GM23338 (cell line): ENCODE measurements around the gene U2SURP. TPM values are rescaled to one million over a fixed set of nuclear protein-coding genes. Genes with fewer than 3 reads are reported as not detected.

Experiments
- ATAC-seq: fragments of 200-7000 bp; cut with Tn5 transposase; 3 replicates; pipeline ENCODE4 v1.9.1; 2020
- DNase-seq: peaks from one replicate; pipeline ENCODE4 v3.0.0-alpha.2; 2015; ENCODE audit warnings: low spot score
- H2AFZ ChIP-seq: fragments of 200-600 bp; sonication (generic); 2 replicates; pipeline ENCODE4 v1.8.0; 2016; ENCODE audit warnings: antibody characterized with exemption, mild to moderate bottlenecking, moderate library complexity
- H3F3A ChIP-seq: fragments of 200-600 bp; sonication (generic); replicated peaks from 2 replicates; pipeline ENCODE4 v1.8.0; 2017; ENCODE audit warnings: antibody characterized with exemption, mixed run types, low read depth
- H3K27ac ChIP-seq: fragments of 200-600 bp; sonication (generic); 2 replicates; pipeline ENCODE4 v1.6.1; 2016; ENCODE audit warnings: low read depth
- H3K27me3 ChIP-seq: fragments of 200-600 bp; sonication (generic); 2 replicates; pipeline ENCODE4 v1.8.0; 2016; ENCODE audit warnings: mild to moderate bottlenecking, mixed run types, moderate library complexity; ENCODE audit not compliant: insufficient read depth
- H3K36me3 ChIP-seq: fragments of 200-600 bp; sonication (generic); 2 replicates; pipeline ENCODE4 v1.8.0; 2016; ENCODE audit warnings: mild to moderate bottlenecking; ENCODE audit not compliant: insufficient read depth
- H3K4me1 ChIP-seq: fragments of 200-600 bp; sonication (generic); 2 replicates; pipeline ENCODE4 v1.8.0; 2016; ENCODE audit warnings: mild to moderate bottlenecking, moderate library complexity; ENCODE audit not compliant: insufficient read depth
- H3K4me2 ChIP-seq: fragments of 200-600 bp; sonication (generic); 2 replicates; pipeline ENCODE4 v1.7.1; 2017; ENCODE audit warnings: mixed run types
- H3K4me3 ChIP-seq: fragments of 200-600 bp; sonication (generic); 2 replicates; pipeline ENCODE4 v1.6.1; 2016; ENCODE audit warnings: mixed run types
- H3K79me2 ChIP-seq: fragments of 200-600 bp; sonication (generic); replicated peaks from 2 replicates; pipeline ENCODE4 v1.8.0; 2017; ENCODE audit warnings: mild to moderate bottlenecking; ENCODE audit not compliant: insufficient read depth
- H3K9me2 ChIP-seq: fragments of 200-600 bp; sonication (generic); 2 replicates; pipeline ENCODE4 v1.8.0; 2017; ENCODE audit not compliant: insufficient read depth
- H4K20me1 ChIP-seq: fragments of 200-600 bp; sonication (generic); replicated peaks from 2 replicates; pipeline ENCODE4 v1.8.0; 2017; ENCODE audit warnings: mild to moderate bottlenecking; ENCODE audit not compliant: insufficient read depth
- H3K27ac Mint-ChIP-seq: 2 replicates; pipeline ENCODE4 v1.8.0; 2020; ENCODE audit warnings: inconsistent platforms, mild to moderate bottlenecking, moderate library complexity, mixed read lengths
- H3K27me3 Mint-ChIP-seq: 3 replicates; pipeline ENCODE4 v1.8.0; 2022; ENCODE audit warnings: low read depth, mild to moderate bottlenecking, moderate library complexity, mixed read lengths, inconsistent platforms; ENCODE audit not compliant: insufficient read depth, poor library complexity
- H3K36me3 Mint-ChIP-seq: 3 replicates; pipeline ENCODE4 v1.8.0; 2021; ENCODE audit warnings: low read depth, mild to moderate bottlenecking, inconsistent platforms, moderate library complexity, mixed read lengths
- H3K4me1 Mint-ChIP-seq: 3 replicates; pipeline ENCODE4 v1.8.0; 2020; ENCODE audit warnings: mild to moderate bottlenecking, inconsistent platforms, mixed read lengths
- H3K4me3 Mint-ChIP-seq: 3 replicates; pipeline ENCODE4 v1.8.0; 2021; ENCODE audit warnings: moderate library complexity, mild to moderate bottlenecking, inconsistent platforms, mixed read lengths
- H3K9me3 Mint-ChIP-seq: 3 replicates; pipeline ENCODE4 v1.8.0; 2020; ENCODE audit warnings: moderate library complexity, mild to moderate bottlenecking, inconsistent platforms, mixed read lengths
- CREB1 ChIP-seq: fragments of 250-450 bp; sonication (Bioruptor Pico); IDR thresholded peaks from 2 replicates; pipeline ENCODE4 v1.5.0; 2020; ENCODE audit warnings: low read depth, mild to moderate bottlenecking, moderate library complexity
- ETS1 ChIP-seq: IDR thresholded peaks from 2 replicates; pipeline ENCODE4 v1.6.1; 2016; ENCODE audit warnings: antibody characterized with exemption
- EZH2 ChIP-seq: fragments of 200-600 bp; sonication (generic); IDR thresholded peaks from one replicate; pipeline ENCODE4 v1.8.0; 2017; ENCODE audit warnings: antibody characterized with exemption, mild to moderate bottlenecking, low read depth; ENCODE audit not compliant: unreplicated experiment
- EZH2phosphoT487 ChIP-seq: fragments of 200-600 bp; sonication (generic); IDR thresholded peaks from one replicate; pipeline ENCODE4 v1.8.1; 2018; ENCODE audit warnings: antibody characterized with exemption; ENCODE audit not compliant: unreplicated experiment
- JUNB ChIP-seq: IDR thresholded peaks from one replicate; pipeline ENCODE4 v1.6.1; 2016; ENCODE audit warnings: antibody characterized with exemption; ENCODE audit not compliant: unreplicated experiment
- NANOG ChIP-seq: IDR thresholded peaks from 2 replicates; pipeline ENCODE4 v1.6.1; 2016; ENCODE audit warnings: antibody characterized with exemption, borderline replicate concordance
- POLR2AphosphoS5 ChIP-seq: IDR thresholded peaks from 2 replicates; pipeline ENCODE4 v1.6.1; 2016; ENCODE audit warnings: antibody characterized with exemption, low read depth
- REST ChIP-seq: IDR thresholded peaks from one replicate; pipeline ENCODE4 v1.6.1; 2018; ENCODE audit warnings: antibody characterized with exemption; ENCODE audit not compliant: unreplicated experiment
- ZNF114 ChIP-seq: fragments of 250-450 bp; sonication (Bioruptor Pico); IDR thresholded peaks from 2 replicates; pipeline ENCODE4 v1.5.0; 2020; ENCODE audit warnings: mild to moderate bottlenecking, moderate library complexity
- polyA plus RNA-seq: library from polyadenylated mRNA; unstranded; fragments of >200 nt; fragmentation: Nextera tagmentation; extraction: Ambion mirVana; gene quantifications from 2 replicates; pipeline ENCODE4 v1.2.1, GENCODE V29; 2016
- total RNA-seq: library from RNA; depleted of rRNA; stranded (reverse); fragments of >200 nt; shearing (Covaris generic); gene quantifications from 2 replicates; pipeline ENCODE4 v1.2.3, GENCODE V29; 2014
- TF ChIP-seq, protein P1 (sequence below), 2 experiments: fragments of 200-600 bp in 1 of 2; sonication (generic) in 1 of 2; conservative IDR thresholded peaks; 2 replicates each; pipeline versions ENCODE4 v1.5.1 to v1.6.1; 2016 to 2017; ENCODE audit warnings: antibody characterized with exemption in 2 of 2, low read depth in 2 of 2, mild to moderate bottlenecking in 2 of 2, moderate library complexity in 1 of 2

The U2SURP gene
- total and polyA plus RNA-seq, 2 experiments from 2014 or later: 116 to 372 TPM

DNA sequence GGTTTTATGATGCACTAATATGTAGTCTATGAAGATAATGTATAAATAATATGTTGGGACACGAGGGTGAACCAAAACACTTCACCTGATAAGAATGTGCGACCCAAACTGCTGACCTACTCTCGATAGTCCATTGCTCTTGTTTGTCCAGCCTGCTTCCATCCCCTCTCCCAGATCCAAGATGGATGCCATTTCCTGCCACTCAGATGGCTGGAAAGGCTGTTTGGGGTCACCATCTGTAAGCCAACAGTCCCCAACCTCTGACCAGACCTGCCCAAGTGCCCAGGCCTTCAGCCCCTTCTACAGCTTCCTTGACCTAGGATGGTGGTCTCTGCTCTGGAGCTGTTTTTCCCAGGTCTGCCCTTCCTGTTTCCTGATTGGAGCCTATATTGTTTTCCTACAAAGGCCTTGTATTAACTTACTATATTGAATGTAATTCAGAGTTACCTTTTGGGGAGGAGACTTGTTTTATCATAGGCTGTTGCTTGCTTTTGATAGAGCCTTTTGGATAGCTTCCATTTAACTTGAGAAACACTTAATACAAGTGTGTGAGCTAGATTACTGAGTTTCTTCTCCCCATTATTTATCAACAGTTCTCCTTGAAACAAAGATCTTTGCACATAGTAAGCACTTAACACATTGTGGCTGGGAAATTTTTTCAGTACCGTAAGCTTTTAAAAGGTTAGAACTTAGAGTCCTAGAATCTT, 32.9 kb upstream of the U2SURP start:
- Mint-ChIP-seq H3K4me3 (no peak overlapping the region), H3K27me3 (peaks cover 15% of the 10 kb centered on the region), H3K36me3 (peaks cover 4% of the 10 kb centered on the region; the same call in 1 of the 3 replicates), H3K9me3 (no peaks in the 10 kb centered on the region), H3K4me1 (peaks cover 9% of the 10 kb centered on the region; the same call in 2 of the 3 replicates), H3K27ac (no peak overlapping the region)
- H3F3A ChIP-seq: no peaks in the 10 kb centered on the region
- H3K9me2 ChIP-seq: no peaks in the 10 kb centered on the region
- no peak for TF ChIP-seq EZH2phosphoT487
- TF ChIP-seq, protein P1, sequence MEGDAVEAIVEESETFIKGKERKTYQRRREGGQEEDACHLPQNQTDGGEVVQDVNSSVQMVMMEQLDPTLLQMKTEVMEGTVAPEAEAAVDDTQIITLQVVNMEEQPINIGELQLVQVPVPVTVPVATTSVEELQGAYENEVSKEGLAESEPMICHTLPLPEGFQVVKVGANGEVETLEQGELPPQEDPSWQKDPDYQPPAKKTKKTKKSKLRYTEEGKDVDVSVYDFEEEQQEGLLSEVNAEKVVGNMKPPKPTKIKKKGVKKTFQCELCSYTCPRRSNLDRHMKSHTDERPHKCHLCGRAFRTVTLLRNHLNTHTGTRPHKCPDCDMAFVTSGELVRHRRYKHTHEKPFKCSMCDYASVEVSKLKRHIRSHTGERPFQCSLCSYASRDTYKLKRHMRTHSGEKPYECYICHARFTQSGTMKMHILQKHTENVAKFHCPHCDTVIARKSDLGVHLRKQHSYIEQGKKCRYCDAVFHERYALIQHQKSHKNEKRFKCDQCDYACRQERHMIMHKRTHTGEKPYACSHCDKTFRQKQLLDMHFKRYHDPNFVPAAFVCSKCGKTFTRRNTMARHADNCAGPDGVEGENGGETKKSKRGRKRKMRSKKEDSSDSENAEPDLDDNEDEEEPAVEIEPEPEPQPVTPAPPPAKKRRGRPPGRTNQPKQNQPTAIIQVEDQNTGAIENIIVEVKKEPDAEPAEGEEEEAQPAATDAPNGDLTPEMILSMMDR (conservative IDR thresholded peaks at IDR 0.05; ENCODE audit: low read depth in 2 of 2): no peak
- ATAC-seq (no peak), DNase-seq (no peak)
- H3K27me3 ChIP-seq: peaks cover 20% of the 10 kb centered on the region
- H2AFZ ChIP-seq: peak overlapping the region; percentile 18; the same call in 1 of the 2 replicates
- H3K4me3 ChIP-seq: no peak overlapping the region
- no peak overlapping the region for H3K4me2 ChIP-seq
- peaks cover 3% of the 10 kb centered on the region; the same call in 1 of the 2 replicates for H3K4me1 ChIP-seq
- no peak overlapping the region for H3K27ac ChIP-seq
- H4K20me1 ChIP-seq: no peaks in the 10 kb centered on the region
- H3K79me2 ChIP-seq: no peaks in the 10 kb centered on the region
- no peaks in the 10 kb centered on the region for H3K36me3 ChIP-seq

GRCh38 chr3:142971431-142971830, 29.9 kb upstream of the U2SURP start:
- Mint-ChIP-seq H3K4me3 (no peak overlapping the region), H3K9me3 (no peaks in the 10 kb centered on the region), H3K36me3 (no peaks in the 10 kb centered on the region), H3K4me1 (peaks cover 4% of the 10 kb centered on the region; the same call in 1 of the 3 replicates), H3K27ac (no peak overlapping the region), H3K27me3 (peaks cover 5% of the 10 kb centered on the region)
- no peaks in the 10 kb centered on the region for H3K27me3 ChIP-seq
- H3K4me1 ChIP-seq: no peaks in the 10 kb centered on the region
- no peaks in the 10 kb centered on the region for H3K36me3 ChIP-seq
- H2AFZ ChIP-seq: no peak overlapping the region
- H3K27ac ChIP-seq: no peak overlapping the region
- H3K4me2 ChIP-seq: no peak overlapping the region
- DNase-seq (no peak), ATAC-seq (no peak)
- no peaks in the 10 kb centered on the region for H3K9me2 ChIP-seq
- no peak overlapping the region for H3K4me3 ChIP-seq
- H4K20me1 ChIP-seq: no peaks in the 10 kb centered on the region
- no peaks in the 10 kb centered on the region for H3F3A ChIP-seq
- H3K79me2 ChIP-seq: no peaks in the 10 kb centered on the region
- TF ChIP-seq NANOG (no peak), EZH2 (no peak), JUNB (no peak), EZH2phosphoT487 (no peak), ZNF114 (no peak), CREB1 (CRISPR knock-in tag) (no peak), ETS1 (no peak), POLR2AphosphoS5 (no peak), REST (no peak)
- TF ChIP-seq, protein P1 (conservative IDR thresholded peaks at IDR 0.05; ENCODE audit: low read depth in 2 of 2): no peak
